NCI-H2196 treated with DMSO at 0.1 percent for 48 hours (cell line): ENCODE measurements around the gene PIWIL4.
"Not testable (repeated sequence)": the region's sequence is repeated elsewhere in the genome, so short reads cannot be mapped to it uniquely, and the experiment has no call there.

Experiments
- DNase-seq: peaks from one replicate; lab custom pipeline; 2025; ENCODE audit not compliant: unreplicated experiment; lab: John Stamatoyannopoulos, UW

The PIWIL4 gene

DNA sequence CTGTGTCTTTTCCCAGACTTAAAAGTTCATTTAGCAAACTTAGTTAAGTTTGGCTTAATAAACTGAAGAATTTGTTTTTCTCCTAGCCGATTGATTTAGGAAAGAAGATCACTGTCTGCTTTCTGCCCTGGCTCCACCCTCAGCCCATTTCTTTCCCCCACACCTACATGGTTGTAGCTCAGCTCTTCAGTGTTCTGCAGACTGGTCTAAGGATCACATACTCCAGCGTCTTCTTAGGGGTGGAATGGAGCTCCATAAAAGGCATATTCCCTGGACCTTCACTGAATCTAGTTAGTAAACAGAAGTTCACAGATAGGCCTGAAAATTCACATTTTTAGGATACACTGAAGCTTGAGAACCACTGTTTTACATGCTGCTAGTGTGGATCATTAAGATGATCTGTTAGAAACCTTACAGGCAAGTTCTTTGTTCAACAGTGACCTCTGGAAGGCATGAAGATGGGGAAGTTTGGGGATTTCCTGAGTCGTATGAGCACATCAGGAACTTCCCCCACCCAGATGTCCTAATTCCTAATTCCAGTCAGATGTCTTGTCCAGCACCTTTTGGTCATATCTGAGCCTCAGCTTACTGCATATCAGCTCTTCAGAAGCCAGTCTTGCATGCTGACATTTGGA lies 16.8 kb downstream of the PIWIL4 start:
- DNase-seq, result no peak

DNA sequence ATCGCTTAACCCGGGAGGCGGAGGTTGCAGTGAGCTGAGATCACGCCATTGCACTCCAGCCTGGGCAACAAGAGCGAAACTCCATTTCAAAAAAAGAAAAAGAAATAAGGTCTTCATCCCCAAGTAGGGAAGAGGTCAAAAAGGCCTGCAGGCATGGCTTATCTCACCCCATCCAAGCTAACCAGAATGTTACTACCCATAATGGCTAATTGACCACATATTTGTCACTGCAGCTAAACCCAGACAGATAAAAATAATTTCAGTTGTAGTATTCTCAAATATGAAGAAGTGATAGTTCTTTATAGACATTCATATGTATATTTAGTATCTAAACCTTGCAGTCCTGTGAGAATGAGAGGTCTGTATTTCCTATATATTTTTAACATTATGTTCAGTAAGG lies 17.8 kb downstream of the PIWIL4 start:
- DNase-seq, result no peak

DNA sequence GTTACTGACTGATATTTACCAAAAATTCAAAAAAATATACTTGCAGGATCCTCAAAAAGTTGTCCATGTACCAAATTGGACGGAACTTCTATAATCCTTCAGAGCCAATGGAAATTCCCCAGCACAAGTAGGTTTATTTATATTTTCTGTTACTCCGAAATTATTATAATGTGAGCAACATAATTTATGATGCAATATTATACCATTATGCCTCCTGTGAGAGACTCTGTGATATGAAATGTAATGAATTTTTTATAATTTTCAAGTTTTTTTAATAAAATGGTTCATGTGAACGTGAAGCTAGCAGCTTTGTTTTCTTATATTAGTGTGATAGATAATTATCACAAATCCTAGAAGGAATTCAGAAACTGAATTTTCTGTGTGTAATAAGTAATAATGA lies 18.2 kb downstream of the PIWIL4 start:
- DNase-seq, result no peak

DNA sequence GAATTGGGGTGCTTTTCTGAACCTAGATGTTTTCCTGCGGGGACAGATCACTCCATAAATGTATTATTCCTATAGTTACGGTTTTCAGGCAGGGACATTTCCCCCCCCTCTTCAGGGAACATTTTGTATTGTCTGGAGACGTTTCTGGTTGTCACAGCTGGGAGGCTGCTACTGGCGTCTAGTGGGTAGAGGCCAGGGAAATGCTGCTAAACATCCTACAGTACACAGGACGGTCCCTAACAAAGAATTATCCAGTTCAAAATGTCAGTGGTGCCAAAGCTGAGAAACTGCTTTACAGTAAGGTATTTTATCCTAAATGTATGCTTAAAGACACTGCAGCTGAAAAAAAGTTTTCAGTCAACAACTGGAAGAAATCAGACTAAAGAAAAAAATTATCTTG lies 19.4 kb downstream of the PIWIL4 start:
- no peak for DNase-seq

DNA sequence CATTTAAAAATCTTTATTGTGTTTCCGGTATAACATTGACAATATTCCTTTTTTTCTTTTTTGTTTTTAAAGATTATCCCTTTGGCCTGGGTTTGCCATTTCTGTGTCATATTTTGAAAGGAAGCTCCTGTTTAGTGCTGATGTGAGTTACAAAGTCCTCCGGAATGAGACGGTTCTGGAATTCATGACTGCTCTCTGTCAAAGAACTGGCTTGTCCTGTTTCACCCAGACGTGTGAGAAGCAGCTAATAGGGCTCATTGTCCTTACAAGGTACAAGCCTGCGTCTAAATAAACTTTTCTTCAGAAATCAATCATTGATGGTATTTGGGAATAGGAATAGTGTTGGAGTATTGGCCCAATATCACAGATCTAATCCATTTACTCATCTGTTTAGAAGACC lies 19.8 kb downstream of the PIWIL4 start:
- no peak for DNase-seq

DNA sequence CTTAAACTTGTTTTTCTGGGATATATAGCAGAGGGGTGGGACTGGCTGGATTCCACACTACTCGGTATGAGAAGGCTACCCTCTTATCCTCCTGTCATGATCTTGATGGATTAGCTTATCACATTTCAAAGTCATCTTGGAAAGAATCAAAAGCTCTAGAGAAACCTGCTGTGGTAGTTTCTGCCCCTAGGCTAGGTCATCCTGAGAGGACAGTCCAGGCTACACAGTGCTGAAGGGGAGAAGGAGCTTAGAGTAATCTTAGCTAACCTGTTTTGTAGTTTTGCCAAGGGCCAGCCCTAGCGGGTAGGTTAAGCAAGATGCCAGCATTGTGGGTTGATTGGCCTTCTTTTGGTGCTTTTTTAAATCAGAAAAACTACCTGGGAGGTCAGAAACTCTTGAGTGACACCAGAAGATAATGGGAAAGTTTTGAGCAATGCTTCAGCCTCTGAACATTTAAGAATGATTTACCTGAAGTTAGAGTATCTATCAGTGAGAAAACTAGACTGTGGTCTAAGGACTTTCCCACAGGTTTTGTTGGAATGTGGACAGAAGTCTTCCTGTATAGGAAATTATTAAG lies 21.3 kb downstream of the PIWIL4 start:
- DNase-seq, result no peak

DNA sequence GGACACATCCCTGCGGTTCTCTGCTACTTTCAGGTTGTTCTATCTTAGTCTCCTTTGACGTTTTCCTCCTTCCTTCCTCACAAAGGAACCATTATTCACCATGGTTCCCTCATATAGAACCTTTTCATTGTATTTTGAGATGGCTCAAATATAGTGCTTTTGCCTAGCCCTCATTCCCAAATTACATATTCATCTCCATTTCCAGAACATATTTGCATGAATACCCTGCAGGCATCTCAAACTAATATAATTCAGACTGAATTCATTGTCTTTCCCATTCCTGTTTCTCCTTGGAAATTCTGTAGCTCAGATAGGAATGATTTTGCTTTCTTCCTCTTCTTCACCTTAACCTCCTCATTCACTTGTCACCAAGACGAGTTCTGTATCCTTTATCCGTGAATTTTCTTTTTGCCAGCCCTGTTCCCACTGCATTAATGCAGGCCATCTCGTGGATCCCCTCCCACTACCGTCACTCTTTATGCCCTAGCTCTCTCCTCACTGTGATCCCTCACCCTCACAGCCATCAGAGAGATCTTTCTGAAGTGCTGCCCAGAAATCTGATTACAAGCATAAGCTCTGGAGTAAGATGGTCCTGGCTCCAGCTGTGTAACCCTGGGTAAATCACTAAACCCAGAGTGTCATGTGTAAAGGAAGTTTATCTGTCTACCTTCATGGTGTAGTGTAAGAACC lies 23.3 kb downstream of the PIWIL4 start:
- DNase-seq, result no peak

DNA sequence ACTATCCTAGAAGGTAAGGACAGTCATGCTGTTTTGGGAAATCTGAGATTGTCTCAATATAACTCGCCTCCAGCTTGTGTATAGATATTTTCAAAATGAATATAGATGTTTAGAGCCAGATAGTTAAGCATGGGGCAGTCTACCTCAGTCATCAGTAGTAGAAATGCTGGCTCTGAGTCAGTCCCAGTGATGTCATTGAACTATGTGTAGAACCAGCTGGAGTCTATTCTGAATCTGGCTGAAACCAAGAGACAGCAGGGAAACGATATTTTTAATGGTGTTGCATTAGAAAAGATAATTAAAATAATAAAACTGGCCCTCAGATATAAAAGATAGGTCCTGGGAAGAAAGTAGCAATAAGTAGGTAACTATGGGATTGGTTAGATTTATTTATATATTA lies 25.9 kb downstream of the PIWIL4 start:
- DNase-seq, result no peak

DNA sequence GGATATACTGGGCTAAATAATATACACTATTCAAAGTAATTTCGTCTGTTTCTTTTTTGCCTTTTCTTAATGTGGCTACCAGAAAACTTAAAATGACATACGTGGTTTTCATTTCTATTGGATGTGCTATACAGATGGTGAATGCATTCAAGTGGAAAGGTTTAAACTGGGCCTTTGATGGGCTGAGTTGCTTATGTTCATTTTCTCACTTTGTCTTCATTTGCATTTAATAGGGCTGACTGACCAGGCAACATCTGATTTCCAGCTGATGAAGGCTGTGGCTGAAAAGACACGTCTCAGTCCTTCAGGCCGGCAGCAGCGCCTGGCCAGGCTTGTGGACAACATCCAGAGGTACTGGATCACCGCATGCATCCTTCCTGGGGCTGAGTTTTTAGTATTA lies 27.9 kb downstream of the PIWIL4 start:
- DNase-seq, result no peak

DNA sequence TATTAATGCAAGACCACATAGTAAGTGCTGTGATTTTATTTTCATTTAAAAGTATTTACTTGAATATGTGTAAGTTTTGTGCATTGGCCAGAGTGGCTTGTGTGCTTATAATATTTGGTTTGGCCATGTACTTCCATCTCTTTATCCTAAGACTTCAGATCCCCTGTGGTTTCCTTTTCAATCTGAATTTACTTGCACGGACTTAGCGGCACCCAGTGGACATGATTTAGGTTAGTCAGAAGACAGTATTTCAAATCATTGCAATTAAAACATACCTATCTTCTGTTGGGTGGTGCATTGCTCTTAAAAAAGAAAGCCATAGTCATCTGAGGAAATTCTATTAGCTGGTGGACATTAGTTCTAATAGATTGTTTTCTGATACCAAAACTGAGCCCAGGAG lies 30.7 kb downstream of the PIWIL4 start:
- no peak for DNase-seq

DNA sequence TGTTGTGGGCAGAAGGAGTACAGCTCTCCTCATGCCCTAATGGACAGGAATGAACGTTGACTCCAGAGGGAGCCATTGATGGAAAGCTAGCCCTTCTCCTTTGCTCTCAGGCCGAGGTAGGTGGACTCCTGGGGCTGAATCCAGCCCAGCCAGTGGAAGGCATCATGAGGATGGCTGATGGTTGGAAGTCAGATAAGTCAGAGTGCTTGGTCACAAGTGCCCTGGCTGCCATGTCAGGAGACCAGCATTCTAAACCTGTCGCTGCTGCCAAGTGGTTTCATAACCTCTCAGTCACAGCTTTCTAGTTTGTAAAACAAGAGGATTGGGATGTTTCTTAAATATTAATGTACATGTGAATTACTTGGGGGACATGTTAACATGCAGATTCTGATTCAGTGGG lies 32.3 kb downstream of the PIWIL4 start:
- no peak for DNase-seq

DNA sequence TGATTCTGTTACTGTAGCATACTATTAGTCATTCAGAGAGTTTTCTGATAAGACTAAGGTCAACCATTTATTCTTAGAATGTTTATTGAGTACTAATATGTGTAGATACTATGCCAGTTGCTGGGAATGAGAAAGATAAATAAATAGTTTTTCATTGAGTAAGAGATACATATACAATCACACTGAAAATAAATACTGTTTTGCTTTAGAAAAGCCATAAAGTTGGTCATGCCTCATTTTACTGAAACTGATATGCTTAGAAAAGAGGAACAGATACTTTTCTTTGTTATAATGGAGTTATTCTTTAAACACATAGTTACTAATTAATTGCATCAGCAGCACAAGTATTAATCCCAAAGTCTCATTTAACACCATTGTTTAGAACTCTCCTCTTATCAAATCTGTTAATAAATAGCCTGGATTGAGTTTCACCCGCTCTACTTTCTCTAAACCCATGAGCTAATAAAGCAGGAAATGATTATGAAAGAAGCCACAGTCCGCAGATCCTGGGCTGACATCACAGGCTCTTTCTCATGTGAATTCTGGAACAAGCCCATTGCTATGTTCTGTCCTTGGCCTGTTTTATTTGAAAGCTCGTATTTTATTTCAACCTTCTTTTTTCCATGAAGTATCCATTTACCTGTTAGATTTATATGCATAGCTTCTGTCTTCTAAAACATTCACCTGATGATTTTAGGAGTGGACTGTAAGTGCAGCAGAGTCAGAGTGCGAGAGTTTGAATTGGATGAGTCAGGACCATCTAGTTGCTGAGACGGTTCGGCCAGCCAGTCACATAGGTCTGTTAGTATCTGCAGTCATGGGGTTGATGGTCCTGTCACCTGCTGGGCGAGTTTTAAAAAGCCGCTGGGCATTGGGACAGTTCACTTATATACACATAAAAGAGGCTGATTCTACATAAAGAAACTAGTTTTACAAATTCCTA lies 35.5 kb downstream of the PIWIL4 start:
- peak; percentile 63 for DNase-seq

DNA sequence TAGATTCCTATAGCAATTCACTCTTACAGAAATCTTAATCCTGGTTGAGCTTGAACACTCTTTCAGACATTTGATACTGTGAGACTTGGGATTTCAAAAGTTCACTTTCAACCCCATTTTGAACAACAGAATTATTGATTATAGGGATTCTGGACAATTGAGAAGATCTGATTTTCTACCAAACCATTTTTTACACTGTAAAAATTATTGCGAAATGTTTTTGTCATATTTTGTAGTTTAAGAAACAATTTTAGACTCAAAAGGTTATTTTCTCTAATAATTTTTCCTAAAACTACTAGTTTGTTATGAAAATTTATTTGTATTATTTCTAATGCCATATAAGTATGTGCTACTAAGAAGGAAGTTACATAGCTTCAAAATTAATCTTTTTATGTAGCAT lies 36.4 kb downstream of the PIWIL4 start:
- no peak for DNase-seq

DNA sequence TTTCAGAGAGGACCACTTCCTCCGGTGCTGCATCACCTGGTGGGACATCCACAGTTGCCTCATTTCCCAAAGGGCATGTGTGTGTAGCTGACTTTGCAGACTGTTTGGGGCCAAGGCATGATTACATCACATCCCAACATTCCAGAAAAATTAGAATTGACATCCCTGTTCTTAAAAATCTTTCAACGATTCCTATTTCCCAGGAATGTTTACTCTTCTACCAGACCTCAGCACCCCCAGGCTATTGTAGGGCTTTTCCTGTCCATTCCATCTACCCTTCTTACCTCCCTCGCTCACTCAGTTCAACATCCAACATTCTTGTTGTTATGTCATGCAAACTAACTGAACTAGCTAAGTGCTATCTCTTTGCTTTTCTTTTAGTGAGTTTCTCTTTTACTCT lies 37.3 kb downstream of the PIWIL4 start:
- no peak for DNase-seq

DNA sequence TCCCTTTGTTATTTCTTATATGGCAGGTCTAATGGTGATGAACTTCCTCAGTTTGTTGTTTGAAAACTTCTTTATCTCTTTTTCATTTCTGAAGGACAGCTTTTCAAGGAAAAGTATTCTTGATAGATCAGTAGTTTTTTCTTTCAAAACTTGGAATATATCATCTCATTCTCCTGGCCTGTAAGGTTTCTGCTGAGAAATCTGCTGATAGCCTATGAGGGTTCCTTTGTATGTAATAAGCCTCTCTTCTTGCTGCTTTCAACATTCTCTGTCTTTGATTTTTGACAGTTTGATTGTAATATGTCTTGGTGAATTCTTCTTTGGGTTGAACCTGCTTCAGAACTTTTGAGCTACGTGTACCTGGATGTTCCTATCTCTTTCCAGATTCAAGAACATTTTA lies 46.0 kb downstream of the PIWIL4 start:
- no peak for DNase-seq

DNA sequence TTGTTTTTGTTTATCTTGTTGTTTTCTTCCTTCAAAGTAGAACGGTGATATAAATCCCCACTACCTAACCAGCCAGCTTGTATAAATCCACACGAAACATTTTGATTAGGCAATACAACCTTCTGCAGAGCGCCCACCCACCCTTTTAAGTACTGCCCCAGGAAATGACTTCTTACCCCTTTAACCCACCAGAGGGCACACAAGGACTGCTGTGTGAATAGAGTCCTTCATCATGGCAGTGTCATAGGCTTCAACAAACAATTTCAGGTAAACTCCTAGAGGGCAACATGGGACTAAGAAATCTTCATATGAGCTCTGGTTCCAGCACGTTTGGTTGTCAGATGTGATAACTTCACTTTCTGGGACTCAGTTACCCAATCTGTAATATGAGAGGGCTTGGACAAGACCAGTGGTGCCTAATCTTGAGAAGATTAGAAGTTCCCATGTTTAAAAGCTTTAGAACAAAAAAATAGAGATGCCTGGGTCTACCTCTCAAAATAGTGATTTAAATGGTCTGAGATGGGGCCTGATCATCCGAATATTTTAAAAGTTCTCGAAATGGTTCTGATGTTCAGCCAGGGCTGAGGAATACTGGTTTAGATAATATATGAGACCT lies 56.1 kb downstream of the PIWIL4 start:
- peak; percentile 75 for DNase-seq

DNA sequence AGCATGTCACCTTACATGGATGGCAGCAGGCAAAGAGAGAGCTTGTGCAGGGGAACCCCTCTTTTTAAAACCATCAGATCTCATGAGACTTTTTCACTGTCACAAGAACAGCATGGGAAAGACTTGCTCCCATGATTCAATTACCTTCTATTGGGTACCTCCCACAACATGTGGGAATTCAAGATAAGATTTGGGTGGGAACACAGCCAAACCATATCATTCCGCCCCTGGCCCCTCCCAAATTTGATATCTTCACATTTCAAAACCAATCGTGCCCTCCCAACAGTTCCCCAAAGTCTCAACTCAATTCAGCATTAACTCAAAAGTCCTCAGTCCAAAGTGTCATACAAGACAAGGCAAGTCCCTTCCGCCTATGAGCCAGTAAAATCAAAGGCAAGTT lies 58.3 kb downstream of the PIWIL4 start:
- not testable (repeated sequence) for DNase-seq

DNA sequence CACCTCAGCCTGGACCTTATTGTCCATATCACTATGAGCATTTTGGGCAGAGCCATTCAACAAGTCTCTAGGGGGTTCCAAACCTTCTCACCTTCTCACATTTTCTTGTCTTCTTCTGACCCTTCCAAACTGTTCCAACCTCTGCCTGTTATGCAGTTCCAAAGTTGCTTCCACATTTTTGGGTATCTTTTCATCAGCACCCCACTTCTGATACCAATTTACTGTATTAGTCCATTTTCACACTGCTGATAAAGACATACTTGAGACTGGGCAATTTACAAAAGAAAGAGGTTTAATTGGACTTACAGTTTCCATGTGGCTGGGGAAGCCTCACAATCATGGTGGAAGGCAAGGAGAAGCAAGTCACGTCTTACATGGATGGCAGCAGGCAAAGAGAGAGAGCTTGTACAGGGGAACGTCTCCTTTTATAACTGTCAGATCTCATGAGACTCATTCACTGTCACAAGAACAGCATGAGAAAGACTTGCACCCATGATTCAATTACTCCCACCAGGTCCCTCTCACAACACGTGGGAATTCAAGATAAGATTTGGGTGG lies 59.9 kb downstream of the PIWIL4 start:
- not testable (repeated sequence) for DNase-seq

DNA sequence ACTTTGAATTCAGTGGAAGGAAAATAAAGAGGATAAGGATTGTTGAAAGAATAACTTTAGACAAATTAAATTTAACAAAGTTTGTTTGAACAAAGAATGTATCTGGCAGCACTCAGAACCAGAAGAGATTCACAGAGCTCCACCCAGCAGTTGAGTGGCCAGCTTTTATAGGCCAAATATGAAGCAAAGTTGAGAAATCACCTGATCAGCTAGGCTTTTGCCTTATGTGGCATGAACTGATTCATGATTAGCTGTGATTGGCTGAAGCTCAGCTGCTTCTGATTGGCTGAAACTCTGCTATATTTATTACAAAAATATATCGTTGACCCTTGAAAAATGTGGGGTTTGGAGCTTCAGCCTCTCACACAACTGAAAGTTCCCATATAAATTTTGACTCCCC lies 62.6 kb downstream of the PIWIL4 start:
- DNase-seq, result no peak

DNA sequence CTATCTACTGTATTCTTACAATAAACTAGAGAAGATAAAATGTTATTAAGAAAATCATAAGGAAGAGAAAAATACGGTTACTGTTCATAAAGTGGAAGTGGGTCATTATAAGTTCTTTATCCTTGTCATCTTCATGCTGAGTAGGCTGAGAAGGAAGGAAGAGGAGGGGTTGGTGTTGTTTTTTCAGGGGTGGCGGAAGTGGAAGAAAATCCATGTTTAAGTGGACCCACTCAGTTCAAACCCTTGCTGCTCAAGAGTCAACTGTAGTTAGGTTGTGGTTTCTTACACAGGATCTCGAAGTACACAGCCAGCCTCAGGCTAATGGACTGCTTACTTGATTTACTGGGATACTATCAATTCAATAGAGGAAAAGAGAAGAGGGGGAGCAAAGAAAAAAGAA lies 63.1 kb downstream of the PIWIL4 start:
- no peak for DNase-seq

DNA sequence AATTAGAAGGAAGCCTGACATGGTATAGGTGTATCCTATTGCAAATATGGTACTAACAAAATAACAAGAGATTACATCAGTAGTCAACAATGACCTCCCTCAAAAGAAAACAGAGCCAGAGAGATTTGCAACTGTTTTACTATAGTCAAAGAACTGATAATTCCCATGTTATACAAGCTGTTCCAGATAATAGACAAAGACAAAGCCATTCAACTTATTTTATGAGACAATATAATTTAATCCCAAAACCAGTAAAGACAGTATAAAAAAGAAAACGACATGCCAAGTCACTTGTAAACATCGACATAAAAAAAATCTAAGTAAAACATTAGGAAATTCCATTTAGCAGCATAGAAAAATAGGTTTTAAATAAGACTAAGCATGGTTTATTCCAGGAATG lies 65.2 kb downstream of the PIWIL4 start:
- DNase-seq, result no peak
